GM12801 (cell line): ENCODE results near the gene PCDHGB3.

Experiments
- TF ChIP-seq, protein P1 (sequence below): IDR thresholded peaks from one replicate; pipeline ENCODE4 v1.5.1; 2011; ENCODE audit warnings: control low read depth; ENCODE audit not compliant: insufficient read length; ENCODE audit errors: extremely low read depth

The PCDHGB3 gene

GRCh38 chr5:141366016-141366896 is 3.8 kb upstream of the PCDHGB3 start:
- TF ChIP-seq, protein P1, sequence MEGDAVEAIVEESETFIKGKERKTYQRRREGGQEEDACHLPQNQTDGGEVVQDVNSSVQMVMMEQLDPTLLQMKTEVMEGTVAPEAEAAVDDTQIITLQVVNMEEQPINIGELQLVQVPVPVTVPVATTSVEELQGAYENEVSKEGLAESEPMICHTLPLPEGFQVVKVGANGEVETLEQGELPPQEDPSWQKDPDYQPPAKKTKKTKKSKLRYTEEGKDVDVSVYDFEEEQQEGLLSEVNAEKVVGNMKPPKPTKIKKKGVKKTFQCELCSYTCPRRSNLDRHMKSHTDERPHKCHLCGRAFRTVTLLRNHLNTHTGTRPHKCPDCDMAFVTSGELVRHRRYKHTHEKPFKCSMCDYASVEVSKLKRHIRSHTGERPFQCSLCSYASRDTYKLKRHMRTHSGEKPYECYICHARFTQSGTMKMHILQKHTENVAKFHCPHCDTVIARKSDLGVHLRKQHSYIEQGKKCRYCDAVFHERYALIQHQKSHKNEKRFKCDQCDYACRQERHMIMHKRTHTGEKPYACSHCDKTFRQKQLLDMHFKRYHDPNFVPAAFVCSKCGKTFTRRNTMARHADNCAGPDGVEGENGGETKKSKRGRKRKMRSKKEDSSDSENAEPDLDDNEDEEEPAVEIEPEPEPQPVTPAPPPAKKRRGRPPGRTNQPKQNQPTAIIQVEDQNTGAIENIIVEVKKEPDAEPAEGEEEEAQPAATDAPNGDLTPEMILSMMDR = no peak

GRCh38 chr5:141371572-141372475 is 1.8 kb downstream of the PCDHGB3 start:
- TF ChIP-seq, protein P1 = no peak

GRCh38 chr5:141373673-141374317 is 3.8 kb downstream of the PCDHGB3 start, which contains the start of gene PCDHGA6:
TSS of gene PCDHGA6 (plus strand) at chr5:141373891. CDS start at chr5:141374084, 193 bp downstream.
- TF ChIP-seq, protein P1 = no peak

GRCh38 chr5:141374627-141375026 is 4.6 kb downstream of the PCDHGB3 start:
- TF ChIP-seq, protein P1 = no peak

DNA sequence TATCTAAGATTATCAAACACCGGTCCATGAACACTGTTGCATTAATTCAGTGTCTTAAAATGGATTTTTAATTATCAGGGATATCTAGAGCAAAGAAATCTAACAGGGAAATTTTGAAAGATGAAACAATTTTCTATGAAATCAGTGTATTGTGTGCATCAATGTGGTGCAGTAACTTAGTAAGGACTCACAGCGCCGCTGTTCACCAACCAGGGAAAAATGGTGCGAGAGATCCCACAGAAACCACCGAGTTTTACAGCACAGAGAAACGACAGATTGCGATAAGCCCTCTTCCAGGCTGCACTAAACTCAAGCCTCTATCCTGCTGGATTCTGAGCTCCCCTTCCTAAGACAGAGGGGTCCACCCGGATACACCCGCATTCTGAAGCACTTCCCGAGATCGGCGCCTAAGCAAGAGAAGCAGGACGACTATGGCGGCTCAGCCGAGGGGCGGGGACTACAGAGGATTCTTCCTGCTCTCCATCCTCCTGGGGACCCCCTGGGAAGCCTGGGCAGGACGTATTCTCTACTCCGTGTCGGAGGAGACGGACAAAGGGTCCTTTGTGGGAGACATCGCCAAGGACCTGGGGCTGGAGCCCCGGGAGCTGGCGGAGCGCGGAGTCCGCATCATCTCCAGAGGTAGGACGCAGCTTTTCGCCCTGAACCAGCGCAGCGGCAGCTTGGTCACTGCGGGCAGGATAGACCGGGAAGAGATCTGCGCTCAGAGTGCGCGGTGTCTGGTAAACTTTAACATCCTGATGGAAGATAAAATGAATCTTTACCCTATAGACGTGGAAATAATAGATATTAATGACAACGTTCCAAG is 12.6 kb downstream of the PCDHGB3 start, which contains the start of gene PCDHGA7:
Gene PCDHGA7, plus strand, starts transcription at position 274 of the 826 bp plus-strand sequence. Its CDS starts 158 bp downstream, at position 432.
- TF ChIP-seq, protein P1 = no peak

DNA sequence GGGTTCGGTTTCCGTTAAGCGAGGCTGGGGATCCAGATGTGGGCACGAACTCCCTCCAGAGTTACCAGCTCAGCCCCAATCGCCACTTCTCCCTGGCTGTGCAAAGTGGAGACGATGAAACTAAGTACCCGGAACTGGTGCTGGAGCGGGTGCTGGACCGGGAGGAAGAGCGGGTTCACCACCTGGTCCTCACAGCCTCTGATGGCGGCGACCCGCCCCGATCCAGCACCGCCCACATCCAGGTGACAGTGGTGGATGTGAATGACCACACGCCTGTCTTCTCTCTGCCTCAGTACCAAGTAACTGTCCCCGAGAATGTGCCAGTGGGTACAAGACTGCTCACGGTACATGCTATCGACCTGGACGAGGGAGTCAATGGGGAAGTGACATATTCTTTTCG is 13.3 kb downstream of the PCDHGB3 start:
- TF ChIP-seq, protein P1 = no peak
